ENCODE data around the gene RNF222.

DNA sequence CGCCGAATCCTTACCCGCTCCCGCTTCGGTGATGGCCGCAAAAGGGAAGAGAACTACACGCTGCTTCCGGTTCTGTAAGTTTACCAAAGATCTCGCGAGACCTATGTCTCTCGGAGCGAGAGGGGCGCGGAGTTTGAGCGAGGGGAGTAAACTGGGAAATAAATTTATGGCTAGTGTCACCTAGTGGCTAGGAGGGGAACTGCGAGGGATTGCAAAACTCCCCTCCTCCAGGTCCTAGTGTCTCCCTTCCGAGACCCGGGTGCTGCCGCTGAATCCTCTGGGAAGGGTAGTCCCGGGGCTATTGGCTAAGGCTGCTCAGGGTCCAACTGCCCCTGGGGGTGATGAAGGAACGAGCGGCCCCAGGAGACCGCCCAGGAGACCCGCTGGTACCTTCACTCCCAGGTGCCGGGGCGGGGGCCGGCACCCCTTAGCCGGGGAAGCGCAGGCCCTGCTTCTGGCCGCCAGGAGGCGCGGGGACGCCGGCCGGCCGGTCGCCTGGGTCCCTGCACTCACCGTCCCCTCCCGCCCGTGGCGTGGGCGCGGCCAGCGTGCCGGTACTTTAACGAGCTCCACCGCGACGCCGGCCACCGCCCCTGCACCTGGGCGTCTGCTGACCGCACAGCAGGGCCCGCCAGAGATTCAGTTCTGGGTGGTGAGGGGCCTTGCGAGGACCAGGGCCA lies 14.3 kb downstream of the RNF222 start, which contains the start of gene RPL26:
- TF ChIP-seq, protein P1, sequence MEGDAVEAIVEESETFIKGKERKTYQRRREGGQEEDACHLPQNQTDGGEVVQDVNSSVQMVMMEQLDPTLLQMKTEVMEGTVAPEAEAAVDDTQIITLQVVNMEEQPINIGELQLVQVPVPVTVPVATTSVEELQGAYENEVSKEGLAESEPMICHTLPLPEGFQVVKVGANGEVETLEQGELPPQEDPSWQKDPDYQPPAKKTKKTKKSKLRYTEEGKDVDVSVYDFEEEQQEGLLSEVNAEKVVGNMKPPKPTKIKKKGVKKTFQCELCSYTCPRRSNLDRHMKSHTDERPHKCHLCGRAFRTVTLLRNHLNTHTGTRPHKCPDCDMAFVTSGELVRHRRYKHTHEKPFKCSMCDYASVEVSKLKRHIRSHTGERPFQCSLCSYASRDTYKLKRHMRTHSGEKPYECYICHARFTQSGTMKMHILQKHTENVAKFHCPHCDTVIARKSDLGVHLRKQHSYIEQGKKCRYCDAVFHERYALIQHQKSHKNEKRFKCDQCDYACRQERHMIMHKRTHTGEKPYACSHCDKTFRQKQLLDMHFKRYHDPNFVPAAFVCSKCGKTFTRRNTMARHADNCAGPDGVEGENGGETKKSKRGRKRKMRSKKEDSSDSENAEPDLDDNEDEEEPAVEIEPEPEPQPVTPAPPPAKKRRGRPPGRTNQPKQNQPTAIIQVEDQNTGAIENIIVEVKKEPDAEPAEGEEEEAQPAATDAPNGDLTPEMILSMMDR (IDR thresholded peaks at IDR 0.05): peak; percentile 100
- TF ChIP-seq EZH2 (IDR thresholded peaks at IDR 0.05; ENCODE audit: borderline replicate concordance, insufficient read depth, low read depth, low read length, poor library complexity, severe bottlenecking): no peak

All from B cell (primary cell).